COLO668 (cell line): ENCODE results near the gene RESP18.

Experiments used
- DNase-seq: peaks from one replicate; lab custom pipeline; 2025; ENCODE audit not compliant: unreplicated experiment; lab: John Stamatoyannopoulos, UW

Gene RESP18

DNA sequence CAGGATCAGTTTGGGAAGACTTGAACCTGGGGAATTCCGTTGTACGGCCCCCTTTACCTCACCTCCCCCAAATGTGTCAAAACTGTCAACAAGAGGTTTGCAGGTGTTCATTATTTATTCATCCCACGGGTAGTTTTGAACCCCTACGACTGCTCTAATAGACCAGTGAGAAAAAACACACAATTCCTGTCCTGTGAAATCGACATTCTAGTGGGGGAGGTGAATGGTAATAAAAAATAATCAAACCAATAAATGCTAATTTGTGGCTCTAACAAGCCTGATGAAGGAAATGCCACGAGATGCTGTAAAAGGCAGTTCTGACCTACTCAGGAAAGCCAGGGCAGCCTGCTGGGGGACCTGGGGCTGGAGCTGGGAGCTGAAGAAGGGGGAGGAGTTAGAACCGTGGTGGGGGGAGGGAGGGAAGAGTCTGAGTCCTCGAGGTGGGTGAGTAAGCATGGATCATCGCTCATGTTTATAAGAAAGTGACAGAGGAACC is 53.8 kb downstream of the RESP18 start:
- no peak for DNase-seq

DNA sequence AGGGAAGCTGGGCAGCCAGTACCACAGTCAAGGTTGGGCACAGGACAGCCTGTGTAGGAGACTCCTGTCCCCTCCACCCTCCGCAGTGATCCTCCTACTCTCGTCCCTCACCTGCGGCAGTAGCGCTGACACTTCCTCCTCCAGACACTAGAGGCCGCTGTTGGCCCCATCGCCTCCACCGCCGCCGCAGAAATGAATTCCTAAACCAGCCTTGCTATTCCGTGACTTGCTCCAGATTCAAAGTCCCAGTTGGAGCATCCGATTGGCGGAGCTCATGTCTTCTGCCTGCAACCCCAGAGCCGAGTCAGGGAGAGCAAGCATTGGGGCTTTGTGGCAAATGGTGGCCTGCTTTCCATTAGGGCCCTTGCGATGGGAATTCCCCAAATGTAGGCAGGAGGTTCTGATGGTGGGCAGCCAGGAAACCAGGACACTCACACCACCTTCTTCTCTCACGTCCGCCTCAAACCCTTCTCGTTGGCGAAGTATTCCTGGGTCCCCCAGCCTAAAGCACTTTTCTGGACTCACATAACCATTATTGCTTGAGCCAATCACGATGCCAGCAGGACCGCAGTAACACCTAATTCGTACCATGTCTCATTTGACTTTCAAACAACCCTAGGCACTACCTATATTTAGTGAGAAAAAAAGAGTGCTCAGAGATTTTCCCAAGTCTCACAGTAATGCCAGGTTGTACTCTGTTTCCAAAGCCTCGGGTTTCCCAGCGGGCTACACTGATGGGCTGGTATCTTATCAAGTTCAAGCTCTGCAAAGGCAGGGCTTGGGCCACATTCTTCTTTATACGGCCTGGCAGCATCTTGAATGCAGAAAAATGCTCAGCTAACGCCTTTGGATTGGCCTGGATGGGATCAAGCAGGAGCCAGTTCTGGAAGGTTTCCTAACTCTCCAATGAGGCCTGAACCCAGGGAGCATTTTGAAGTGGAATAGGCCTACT is 54.6 kb downstream of the RESP18 start:
- DNase-seq: peak; percentile 73
